Keratinocyte (primary cell): Measurements from ENCODE around the gene TCIRG1. TPM values are rescaled to one million over a fixed set of nuclear protein-coding genes. Genes with fewer than 3 reads are reported as not detected.

Experiments used
- DNase-seq: peaks from one replicate; pipeline ENCODE4 v3.0.0-alpha.2; 2011; ENCODE audit warnings: low read depth, missing footprints, low spot score
- FAIRE-seq: peaks from 2 replicates; lab custom pipeline; 2011; peaks lifted over from hg19 to GRCh38; lab: Jason Lieb, UNC
- H2AFZ ChIP-seq: 2 replicates; pipeline ENCODE4 v1.6.0; 2012; ENCODE audit warnings: low read length, control low read depth, inconsistent platforms; ENCODE audit not compliant: control insufficient read depth
- H3K27ac ChIP-seq: 2 replicates; pipeline ENCODE4 v1.5.1; 2011; ENCODE audit warnings: low read length; ENCODE audit not compliant: control insufficient read depth, insufficient read depth
- H3K27me3 ChIP-seq: 3 replicates; pipeline ENCODE4 v1.6.0; 2011; ENCODE audit warnings: low read length; ENCODE audit not compliant: control insufficient read depth, insufficient read depth; ENCODE audit errors: extremely low read depth
- H3K36me3 ChIP-seq, 2 experiments: 2 replicates in 1 of 2; 3 replicates in 1 of 2; pipeline ENCODE4 v1.5.1; 2011; ENCODE audit warnings: low read length in 2 of 2, mild to moderate bottlenecking in 1 of 2; ENCODE audit not compliant: control insufficient read depth in 2 of 2, insufficient read depth in 2 of 2; ENCODE audit errors: extremely low read depth in 1 of 2
- H3K4me1 ChIP-seq: 3 replicates; pipeline ENCODE4 v1.5.1; 2011; ENCODE audit warnings: low read length; ENCODE audit not compliant: control insufficient read depth, insufficient read depth; ENCODE audit errors: extremely low read depth
- H3K4me2 ChIP-seq: 3 replicates; pipeline ENCODE4 v1.6.0; 2011; ENCODE audit warnings: low read depth, low read length; ENCODE audit not compliant: control insufficient read depth, insufficient read depth; ENCODE audit errors: extremely low read depth
- H3K4me3 ChIP-seq, 3 experiments: fragments of 200-600 bp in 1 of 3; sonication (generic) in 1 of 3; 2 replicates in 2 of 3; 3 replicates in 1 of 3; pipeline ENCODE4 v1.5.1; 2011 to 2016; ENCODE audit warnings: low read length in 3 of 3, mild to moderate bottlenecking in 3 of 3, control low read depth in 2 of 3, inconsistent platforms in 1 of 3, low read depth in 1 of 3, mixed read lengths in 1 of 3, mixed run types in 1 of 3, moderate library complexity in 1 of 3; ENCODE audit not compliant: control insufficient read depth in 2 of 3, insufficient read depth in 2 of 3; ENCODE audit errors: extremely low read depth in 1 of 3
- H3K79me2 ChIP-seq: 2 replicates; pipeline ENCODE4 v1.6.0; 2012; ENCODE audit warnings: low read length; ENCODE audit not compliant: control insufficient read depth, insufficient read depth
- H3K9ac ChIP-seq: 3 replicates; pipeline ENCODE4 v1.6.0; 2011; ENCODE audit warnings: low read length; ENCODE audit not compliant: control insufficient read depth, insufficient read depth; ENCODE audit errors: extremely low read depth
- H3K9me1 ChIP-seq: 3 replicates; pipeline ENCODE4 v1.6.0; 2011; ENCODE audit warnings: low read length; ENCODE audit not compliant: control insufficient read depth, insufficient read depth; ENCODE audit errors: extremely low read depth
- H3K9me3 ChIP-seq: 2 replicates; pipeline ENCODE4 v1.5.1; 2012; ENCODE audit warnings: low read depth, low read length; ENCODE audit not compliant: control insufficient read depth
- H4K20me1 ChIP-seq: 3 replicates; pipeline ENCODE4 v1.6.0; 2011; ENCODE audit warnings: low read length; ENCODE audit not compliant: control insufficient read depth, insufficient read depth; ENCODE audit errors: extremely low read depth
- EZH2 ChIP-seq: IDR thresholded peaks from one replicate; pipeline ENCODE4 v1.6.1; 2012; ENCODE audit warnings: inconsistent platforms, mild to moderate bottlenecking, low read length, moderate library complexity
- dilution Hi-C: fragments of 300-500 bp; cut with MboI; formaldehyde crosslinking; loops from one replicate; pipeline ENCODE4 v1.7.0; 2020; ENCODE audit warnings: low sequenced_read_pairs; ENCODE audit not compliant: extremely low pct_ligation_motif_present
- polyA plus RNA-seq, 5 experiments: library from polyadenylated mRNA; depleted of rRNA in 3 of 5; stranded (reverse) in 3 of 5; stranded (forward) in 1 of 5; unstranded in 1 of 5; fragments of >200 nt; gene quantifications; 1 replicate in 1 of 5; 2 replicates in 3 of 5; 3 replicates in 1 of 5; pipeline versions ENCODE4 v1.2.1 to v1.2.3, GENCODE V29; 2011 to 2012; ENCODE audit warnings: missing spikeins in 2 of 5, low read depth in 1 of 5, low replicate concordance in 1 of 5
- TF ChIP-seq, protein P1 (sequence below), 3 experiments: IDR thresholded peaks in 1 of 3; conservative IDR thresholded peaks in 1 of 3; optimal IDR thresholded peaks in 1 of 3; 2 replicates in 2 of 3; 3 replicates in 1 of 3; pipeline versions ENCODE3 to v1.5.1; 2011; ENCODE audit warnings: low read length in 3 of 3, mild to moderate bottlenecking in 3 of 3, moderate library complexity in 2 of 3, control low read depth in 1 of 3, inconsistent platforms in 1 of 3; ENCODE audit not compliant: insufficient read depth in 2 of 3; ENCODE audit errors: extremely low read depth in 1 of 3

TCIRG1 gene
- polyA plus RNA-seq, 1 donor (not counting 4 experiments of a cell fraction or from before 2014, with no cell fraction given): 12.7 TPM

DNA sequence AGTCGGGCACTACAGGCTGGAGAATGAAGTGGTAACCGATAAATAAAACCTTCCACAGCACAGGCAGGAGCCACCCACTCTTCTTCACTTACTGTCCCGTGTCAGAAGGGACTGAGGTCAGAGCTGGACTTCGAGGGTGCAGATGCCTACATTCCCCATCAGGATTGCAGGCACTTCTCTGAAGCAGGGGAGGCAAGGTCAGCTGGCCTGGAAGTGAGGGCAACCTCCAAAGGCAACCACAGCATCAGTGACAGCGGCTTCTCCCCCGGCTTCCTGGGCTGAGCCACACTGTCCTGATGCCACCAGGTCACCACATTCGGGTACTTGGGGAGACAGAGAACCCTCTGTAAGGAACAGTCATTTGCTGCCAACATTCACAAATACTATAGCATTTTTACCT lies 22.7 kb downstream of the TCIRG1 start:
- Histone ChIP-seq H3K4me3 (no peak overlapping the region), H4K20me1 (no peaks in the 10 kb centered on the region), H3K79me2 (no peaks in the 10 kb centered on the region), H3K9ac (no peak overlapping the region), H3K9me3 (no peaks in the 10 kb centered on the region), H3K27ac (no peak overlapping the region), H3K36me3 (peaks cover 3 to 5% of the 10 kb centered on the region in 2 experiments), H3K9me1 (no peaks in the 10 kb centered on the region), H3K4me2 (no peak overlapping the region), H2AFZ (no peak overlapping the region), H3K27me3 (no peaks in the 10 kb centered on the region), H3K4me1 (no peaks in the 10 kb centered on the region)
- DNase-seq (no peak), FAIRE-seq (no peak)
- dilution Hi-C loops: no loop called here
- TF ChIP-seq, protein P1, sequence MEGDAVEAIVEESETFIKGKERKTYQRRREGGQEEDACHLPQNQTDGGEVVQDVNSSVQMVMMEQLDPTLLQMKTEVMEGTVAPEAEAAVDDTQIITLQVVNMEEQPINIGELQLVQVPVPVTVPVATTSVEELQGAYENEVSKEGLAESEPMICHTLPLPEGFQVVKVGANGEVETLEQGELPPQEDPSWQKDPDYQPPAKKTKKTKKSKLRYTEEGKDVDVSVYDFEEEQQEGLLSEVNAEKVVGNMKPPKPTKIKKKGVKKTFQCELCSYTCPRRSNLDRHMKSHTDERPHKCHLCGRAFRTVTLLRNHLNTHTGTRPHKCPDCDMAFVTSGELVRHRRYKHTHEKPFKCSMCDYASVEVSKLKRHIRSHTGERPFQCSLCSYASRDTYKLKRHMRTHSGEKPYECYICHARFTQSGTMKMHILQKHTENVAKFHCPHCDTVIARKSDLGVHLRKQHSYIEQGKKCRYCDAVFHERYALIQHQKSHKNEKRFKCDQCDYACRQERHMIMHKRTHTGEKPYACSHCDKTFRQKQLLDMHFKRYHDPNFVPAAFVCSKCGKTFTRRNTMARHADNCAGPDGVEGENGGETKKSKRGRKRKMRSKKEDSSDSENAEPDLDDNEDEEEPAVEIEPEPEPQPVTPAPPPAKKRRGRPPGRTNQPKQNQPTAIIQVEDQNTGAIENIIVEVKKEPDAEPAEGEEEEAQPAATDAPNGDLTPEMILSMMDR (optimal IDR thresholded peaks at IDR 0.05 in 1 of 3, IDR thresholded peaks at IDR 0.05 in 1 of 3, conservative IDR thresholded peaks at IDR 0.05 in 1 of 3; ENCODE audit: extremely low read depth in 1 of 3, insufficient read depth in 2 of 3, low read length in 3 of 3): no peak
- TF ChIP-seq EZH2: no peak

GRCh38 chr11:68064926-68065325 lies 26.1 kb downstream of the TCIRG1 start:
- Histone ChIP-seq H3K36me3 (peaks cover 3 to 7% of the 10 kb centered on the region in 2 experiments), H3K4me3 (no peak overlapping the region)

More at GRCh38 chr11:68064926-68065325, 26.1 kb downstream of the TCIRG1 start:
- Histone ChIP-seq H3K9me1 (no peaks in the 10 kb centered on the region), H3K4me1 (no peaks in the 10 kb centered on the region), H3K79me2 (no peaks in the 10 kb centered on the region), H3K9ac (no peak overlapping the region), H3K4me2 (no peak overlapping the region), H3K9me3 (no peaks in the 10 kb centered on the region), H3K27ac (no peak overlapping the region), H3K27me3 (no peaks in the 10 kb centered on the region), H2AFZ (no peak overlapping the region), H4K20me1 (no peaks in the 10 kb centered on the region)
- TF ChIP-seq, protein P1 (optimal IDR thresholded peaks at IDR 0.05 in 1 of 3, IDR thresholded peaks at IDR 0.05 in 1 of 3, conservative IDR thresholded peaks at IDR 0.05 in 1 of 3; ENCODE audit: extremely low read depth in 1 of 3, insufficient read depth in 2 of 3, low read length in 3 of 3): no peak
- TF ChIP-seq EZH2: no peak
- no peak for FAIRE-seq
- DNase-seq: no peak
- dilution Hi-C loops: no loop called here
